OCI-LY7 (cell line): ENCODE data around the gene RARB.

Experiments
- CTCF ChIP-seq: fragments of 200-600 bp; sonication (generic); conservative IDR thresholded peaks from 2 replicates; pipeline ENCODE4 v1.5.1; 2014; ENCODE audit warnings: mild to moderate bottlenecking, antibody characterized with exemption, low read length, moderate library complexity, mixed read lengths
- EZH2phosphoT487 ChIP-seq: fragments of 200-600 bp; sonication (generic); IDR thresholded peaks from 2 replicates; pipeline ENCODE4 v1.6.1; 2018; ENCODE audit warnings: low read depth, borderline replicate concordance, mild to moderate bottlenecking, mixed run types, antibody characterized with exemption, low read length, moderate library complexity, mixed read lengths

- TF ChIP-seq CTCF (no peak), EZH2phosphoT487 (no peak)
Observed at GRCh38 chr3:25437953-25438352, 9.9 kb downstream of the RARB start.
